OCI-LY7 (cell line): ENCODE measurements around the gene ANKRD44. TPM values are rescaled to one million over a fixed set of nuclear protein-coding genes. Genes with fewer than 3 reads are reported as not detected.

Experiments
- BruUV-seq: library from RNA; stranded (reverse); fragments of 400-500 nt; replicated peaks from 2 replicates; lab custom pipeline; 2021; lab: Mats Ljungman, UMichigan
- CTCF ChIA-PET: fragments of 300-600 bp; sonication (Branson Sonifier 250); formaldehyde crosslinking; loops from one replicate; lab custom pipeline; 2022; ENCODE audit warnings: antibody characterized with exemption; ENCODE audit not compliant: unreplicated experiment; lab: Charles Lee
- POLR2A ChIA-PET: fragments of 300-600 bp; sonication (Branson Sonifier 250); formaldehyde crosslinking; loops from one replicate; lab custom pipeline; 2022; ENCODE audit warnings: antibody characterized with exemption; lab: Charles Lee
- DNase-seq: peaks from one replicate; pipeline ENCODE4 v3.0.0-alpha.2; 2015; ENCODE audit warnings: low spot score
- H2AFZ ChIP-seq: fragments of 200-600 bp; sonication (generic), shearing (Covaris generic); 2 replicates; pipeline ENCODE4 v1.6.1; 2014; ENCODE audit warnings: mild to moderate bottlenecking, antibody characterized with exemption, low read length, moderate library complexity
- H3K27ac ChIP-seq: fragments of 200-600 bp; sonication (generic); 2 replicates; pipeline ENCODE4 v1.5.1; 2014; ENCODE audit warnings: mixed run types, low read depth, mild to moderate bottlenecking, moderate library complexity, low read length, inconsistent platforms; ENCODE audit not compliant: poor library complexity, severe bottlenecking
- H3K36me3 ChIP-seq: fragments of 200-600 bp; sonication (generic); 2 replicates; pipeline ENCODE4 v1.6.1; 2014; ENCODE audit warnings: mild to moderate bottlenecking, antibody characterized with exemption, low read length, moderate library complexity, mixed read lengths; ENCODE audit not compliant: insufficient read depth
- H3K4me1 ChIP-seq: fragments of 200-600 bp; sonication (generic); 2 replicates; pipeline ENCODE4 v1.5.1; 2014; ENCODE audit warnings: mild to moderate bottlenecking, low read length; ENCODE audit not compliant: insufficient read depth, poor library complexity, severe bottlenecking
- H3K4me2 ChIP-seq: fragments of 200-600 bp; sonication (generic); 2 replicates; pipeline ENCODE4 v1.6.1; 2014; ENCODE audit warnings: mild to moderate bottlenecking, low read length
- H3K4me3 ChIP-seq: fragments of 200-600 bp; sonication (generic); 2 replicates; pipeline ENCODE4 v1.5.1; 2014; ENCODE audit warnings: mild to moderate bottlenecking, low read depth, low read length; ENCODE audit not compliant: poor library complexity, severe bottlenecking
- H3K79me2 ChIP-seq: fragments of 200-600 bp; sonication (generic); 2 replicates; pipeline ENCODE4 v1.6.1; 2016; ENCODE audit warnings: low read depth, mild to moderate bottlenecking, low read length, moderate library complexity, mixed read lengths; ENCODE audit not compliant: insufficient read depth
- H3K9me2 ChIP-seq: fragments of 200-600 bp; sonication (generic); 2 replicates; pipeline ENCODE4 v1.6.1; 2016; ENCODE audit warnings: mild to moderate bottlenecking, low read length, mixed read lengths; ENCODE audit not compliant: insufficient read depth
- H3K9me3 ChIP-seq: fragments of 200-600 bp; sonication (generic); 2 replicates; pipeline ENCODE4 v1.6.1; 2014; ENCODE audit warnings: mild to moderate bottlenecking, mixed run types, low read length, mixed read lengths
- H4K20me1 ChIP-seq: fragments of 200-600 bp; sonication (generic); 2 replicates; pipeline ENCODE4 v1.6.1; 2014; ENCODE audit warnings: mild to moderate bottlenecking, antibody characterized with exemption, low read length, moderate library complexity, mixed read lengths; ENCODE audit not compliant: insufficient read depth
- CTCF ChIP-seq: fragments of 200-600 bp; sonication (generic); conservative IDR thresholded peaks from 2 replicates; pipeline ENCODE4 v1.5.1; 2014; ENCODE audit warnings: mild to moderate bottlenecking, antibody characterized with exemption, low read length, moderate library complexity, mixed read lengths
- EZH2phosphoT487 ChIP-seq: fragments of 200-600 bp; sonication (generic); IDR thresholded peaks from 2 replicates; pipeline ENCODE4 v1.6.1; 2018; ENCODE audit warnings: low read depth, borderline replicate concordance, mild to moderate bottlenecking, mixed run types, antibody characterized with exemption, low read length, moderate library complexity, mixed read lengths
- intact Hi-C: fragments of 100-400 bp; cut with micrococcal nuclease; formaldehyde crosslinking; loops from one replicate; pipeline ENCODE4 v1.10.0; 2022; ENCODE audit not compliant: unreplicated experiment
- total RNA-seq, 2 experiments: library from RNA; depleted of rRNA in 1 of 2; stranded (reverse); fragments of >200 nt in 1 of 2; shearing (Covaris generic) in 1 of 2; gene quantifications; 2 replicates each; pipeline ENCODE4 v1.2.3, GENCODE V29; 2014 to 2022

Gene ANKRD44
- total RNA-seq, 2 experiments from 2014 or later: 69.4 to 73.7 TPM

- no peak for DNase-seq
- CTCF ChIA-PET: no interaction called here
- intact Hi-C loops: no loop called here
- no peak overlapping the region for H3K4me3 ChIP-seq
- no peaks in the 10 kb centered on the region for H3K4me1 ChIP-seq
- no peak for TF ChIP-seq EZH2phosphoT487
- TF ChIP-seq CTCF: no peak
- no peak overlapping the region for H3K4me2 ChIP-seq
- peaks cover 16% of the 10 kb centered on the region for H3K36me3 ChIP-seq
- no peak overlapping the region for H2AFZ ChIP-seq
- H3K9me3 ChIP-seq: no peaks in the 10 kb centered on the region
- no TSS peak for BruUV-seq
- H3K79me2 ChIP-seq: peaks cover under 1% of the 10 kb centered on the region; the same call in 1 of the 2 replicates
- H3K27ac ChIP-seq: no peak overlapping the region
- POLR2A ChIA-PET: no interaction called here
- H3K9me2 ChIP-seq: no peaks in the 10 kb centered on the region
- no peaks in the 10 kb centered on the region for H4K20me1 ChIP-seq
These were observed 125.5 kb downstream of the ANKRD44 start for GRCh38 chr2:197184959-197185586.

- BruUV-seq: no TSS peak
- no peak for DNase-seq
- H4K20me1 ChIP-seq: no peaks in the 10 kb centered on the region
These were observed 127.2 kb downstream of the ANKRD44 start for GRCh38 chr2:197183355-197183754.

More at GRCh38 chr2:197183355-197183754, 127.2 kb downstream of the ANKRD44 start:
- H3K79me2 ChIP-seq: no peaks in the 10 kb centered on the region
- no peak overlapping the region for H3K27ac ChIP-seq
- POLR2A ChIA-PET: interaction anchor here (0.5 kb wide), 1 partner anchor 70 kb away, joined by 3 read pairs; no protein-coding TSS in a partner anchor
- H3K9me2 ChIP-seq: no peaks in the 10 kb centered on the region
- CTCF ChIA-PET: no interaction called here
- H3K4me1 ChIP-seq: no peaks in the 10 kb centered on the region
- intact Hi-C loops: no loop called here
- H3K4me3 ChIP-seq: no peak overlapping the region
- H3K9me3 ChIP-seq: no peaks in the 10 kb centered on the region
- no peak overlapping the region for H3K4me2 ChIP-seq
- H2AFZ ChIP-seq: no peak overlapping the region
- peaks cover 16% of the 10 kb centered on the region for H3K36me3 ChIP-seq
- no peak for TF ChIP-seq EZH2phosphoT487
- TF ChIP-seq CTCF: no peak
